Heart left ventricle (tissue), 16 donors: Measurements from ENCODE around the gene SS18. TPM values are rescaled to one million over a fixed set of nuclear protein-coding genes. Genes with fewer than 3 reads are reported as not detected.

Experiments used
- ATAC-seq, 4 donors: fragments of 200-7000 bp; cut with Tn5 transposase; one replicate each; pipeline ENCODE4 v1.9.1; 2020 to 2022; ENCODE audit warnings: moderate library complexity in 4 of 4, mild to moderate bottlenecking in 3 of 4, moderate number of reproducible peaks in 1 of 4
- DNase-seq, 5 donors: peaks; one replicate each; pipeline ENCODE4 v3.0.0-alpha.2; 2020
- H3K27ac ChIP-seq, 12 donors: fragments of 200-600 bp; sonication (generic) in 4 of 12; one replicate each; pipeline versions ENCODE4 v1.5.0 to v1.8.0; 2016 to 2022; ENCODE audit warnings: mild to moderate bottlenecking in 2 of 12
- H3K27me3 ChIP-seq, 9 donors: fragments of 200-600 bp; sonication (generic) in 2 of 9; one replicate each; pipeline versions ENCODE4 v1.5.1 to v1.8.0; 2016 to 2022; ENCODE audit warnings: mild to moderate bottlenecking in 3 of 9
- H3K36me3 ChIP-seq, 9 donors: fragments of 200-600 bp; sonication (generic) in 2 of 9; one replicate each; pipeline versions ENCODE4 v1.5.0 to v1.8.0; 2018 to 2022; ENCODE audit warnings: mild to moderate bottlenecking in 2 of 9
- H3K4me1 ChIP-seq, 12 donors: fragments of 200-600 bp; sonication (generic) in 4 of 12; one replicate each; pipeline versions ENCODE4 v1.5.0 to v1.8.0; 2016 to 2022; ENCODE audit warnings: mild to moderate bottlenecking in 3 of 12
- H3K4me3 ChIP-seq, 12 donors: fragments of 200-600 bp; sonication (generic) in 4 of 12; one replicate each; pipeline versions ENCODE4 v1.5.0 to v1.8.0; 2017 to 2022; ENCODE audit warnings: mild to moderate bottlenecking in 9 of 12, moderate library complexity in 4 of 12
- H3K9me3 ChIP-seq, 12 donors: fragments of 200-600 bp; sonication (generic) in 4 of 12; one replicate each; pipeline versions ENCODE4 v1.5.0 to v1.8.0; 2016 to 2022; ENCODE audit warnings: mild to moderate bottlenecking in 1 of 12
- CTCF ChIP-seq, 12 donors: fragments of 200-600 bp; sonication (generic) in 4 of 12; IDR thresholded peaks; one replicate each; pipeline versions ENCODE4 v1.5.0 to v1.8.0; 2018 to 2022; ENCODE audit warnings: antibody characterized with exemption in 12 of 12, mild to moderate bottlenecking in 5 of 12
- POLR2A ChIP-seq, 2 donors: fragments of 450-650 bp; IDR thresholded peaks; one replicate each; pipeline ENCODE4 v1.6.1; 2017; ENCODE audit warnings: antibody characterized with exemption in 2 of 2, mild to moderate bottlenecking in 2 of 2, moderate library complexity in 2 of 2
- WGBS, 4 donors: extraction: QIAGEN DNeasy Blood & Tissue Kit in 2 of 4; methylation state at CpG; one replicate each; pipeline versions ENCODE4 v1.1.5 to v1.1.7; 2013 to 2018; 5-methylcytosine and 5-hydroxymethylcytosine counted together
- intact Hi-C, 10 donors: fragments of 100-400 bp; cut with DNase I; formaldehyde crosslinking; loops; one replicate each; pipeline versions ENCODE4 v1.11.1 to v1.14.2; 2022
- polyA plus RNA-seq, 2 donors: library from polyadenylated mRNA; stranded (reverse); fragments of 200-250 nt; gene quantifications; one replicate each; pipeline ENCODE4 v1.2.3, GENCODE V29; 2013
- total RNA-seq, 9 donors: library from RNA; depleted of rRNA in 2 of 9; stranded (reverse); fragments of >200 nt in 2 of 9; fragmentation: NEBNext Ultra II Directional in 3 of 9; extraction: Animal tissue kit (Norgen Biotek cat#: 25700) in 3 of 9; gene quantifications; one replicate each; pipeline versions ENCODE4 v1.1.0 to v1.2.4, GENCODE V29; 2016 to 2023
- donor health status: ischemic (EF 13 %, LVEDD 7.1; RV severe dilation, severe dysfunction).
- donor health status: healthy with polysubstance abuse.
- donor health status: DM: no; HTN: yes; CAD: no.
- donor health status: DM: no; HTN: no; CAD: no.
- donor health status: ischemic (EF 25% LVEDD 6.9; RV normal size, moderate dysfunction).
- donor health status: ischemic (EF 25% LVEDD 5.7; RV mildly dilated, moderate dysfunction).
- donor health status: healthy.
- donor health status: DM: yes; HTN: yes; CAD: no.
- donor health status: ischemic (EF 35%, LVEDD 5.7; RV mildly dilated, moderate dysfunction).
- donor health status: nonischemic (EF 11% LVEDD 7.7; RV severe dilation, severe dysfunction).
- donor health status: DM: yes; HTN: yes; CAD: no.
- donor health status: PGD.
- donor health status: ischemic (EF 29% LVEDD 5.4; RV normal size, mild dysfunction).
- donor health status: nonischemic (EF 23%, LVEDD 6.1; RV moderate dilation, normal function).

SS18 gene
- total and polyA plus RNA-seq, 11 donors, result 14.4 to 60.5 (median 38.3) TPM

GRCh38 chr18:26002375-26002910, 88.0 kb downstream of the SS18 start:
- ATAC-seq (no peak), DNase-seq (no peak)
- no peak overlapping the region for H3K4me3 ChIP-seq
- H3K27ac ChIP-seq, result no peak overlapping the region
- H3K27me3 ChIP-seq, result no peaks in the 10 kb centered on the region
- intact Hi-C loops, result loop anchor here in 1 of 10 donors (10.0 kb wide), 1 partner anchor 58 kb away; no protein-coding TSS in a partner anchor
- H3K9me3 ChIP-seq, result peaks cover 0 to 4% (median 0%) of the 10 kb centered on the region in 12 donors
- no peaks in the 10 kb centered on the region for H3K4me1 ChIP-seq
- TF ChIP-seq POLR2A (IDR thresholded peaks at IDR 0.05) (no peak), CTCF (IDR thresholded peaks at IDR 0.05) (no peak)
- WGBS, 4 donors, result 85 to 92% (median 87%) methylated on average over 1 of the region's 1 CpG
- no peaks in the 10 kb centered on the region for H3K36me3 ChIP-seq

- ATAC-seq, result peak in 1 of 4 donors; percentile 36
- Histone ChIP-seq H3K27me3 (no peaks in the 10 kb centered on the region), H3K36me3 (no peaks in the 10 kb centered on the region), H3K27ac (no peak overlapping the region), H3K4me1 (no peaks in the 10 kb centered on the region), H3K9me3 (peaks cover 0 to 8% (median 0%) of the 10 kb centered on the region in 12 donors), H3K4me3 (no peak overlapping the region)
- intact Hi-C loops, result no loop called here
- no peak for TF ChIP-seq CTCF (IDR thresholded peaks at IDR 0.05)
- TF ChIP-seq POLR2A (IDR thresholded peaks at IDR 0.05), result no peak
- DNase-seq, result no peak
Observed at GRCh38 chr18:25998461-25998860, 92.0 kb downstream of the SS18 start.

GRCh38 chr18:25992566-25992965, 97.8 kb downstream of the SS18 start:
- WGBS, 4 donors, result 72 to 80% (median 75%) methylated on average over 2 of the region's 2 CpGs
- H3K27ac ChIP-seq, result no peak overlapping the region
- intact Hi-C loops, result no loop called here
- no peaks in the 10 kb centered on the region for H3K4me1 ChIP-seq
- no peaks in the 10 kb centered on the region for H3K36me3 ChIP-seq
- H3K9me3 ChIP-seq, result peaks cover 0 to 4% (median 0%) of the 10 kb centered on the region in 12 donors
- no peak overlapping the region for H3K4me3 ChIP-seq
- no peak for ATAC-seq
- DNase-seq, result no peak
- TF ChIP-seq POLR2A (IDR thresholded peaks at IDR 0.05) (no peak), CTCF (IDR thresholded peaks at IDR 0.05) (no peak)
- no peaks in the 10 kb centered on the region for H3K27me3 ChIP-seq

GRCh38 chr18:25990473-25990872, 99.9 kb downstream of the SS18 start:
- no peaks in the 10 kb centered on the region for H3K36me3 ChIP-seq
- DNase-seq (no peak), ATAC-seq (no peak)
- no peak overlapping the region for H3K27ac ChIP-seq
- WGBS, 4 donors, result 80 to 87% (median 82%) methylated on average over 8 of the region's 8 CpGs
- H3K4me1 ChIP-seq, result no peaks in the 10 kb centered on the region
- H3K9me3 ChIP-seq, result peaks cover 0 to 4% (median 0%) of the 10 kb centered on the region in 12 donors
- intact Hi-C loops, result loop anchor here in 1 of 10 donors (2.0 kb wide), 1 partner anchor 36 kb away; no protein-coding TSS in a partner anchor
- no peaks in the 10 kb centered on the region for H3K27me3 ChIP-seq
- no peak for TF ChIP-seq CTCF (IDR thresholded peaks at IDR 0.05)
- TF ChIP-seq POLR2A (IDR thresholded peaks at IDR 0.05), result no peak
- no peak overlapping the region for H3K4me3 ChIP-seq
